Measurements from ENCODE around the gene SCAF8.
A peak's percentile ranks its signal among the peaks of the same experiment; 100 is the strongest.

SCAF8 gene

DNA sequence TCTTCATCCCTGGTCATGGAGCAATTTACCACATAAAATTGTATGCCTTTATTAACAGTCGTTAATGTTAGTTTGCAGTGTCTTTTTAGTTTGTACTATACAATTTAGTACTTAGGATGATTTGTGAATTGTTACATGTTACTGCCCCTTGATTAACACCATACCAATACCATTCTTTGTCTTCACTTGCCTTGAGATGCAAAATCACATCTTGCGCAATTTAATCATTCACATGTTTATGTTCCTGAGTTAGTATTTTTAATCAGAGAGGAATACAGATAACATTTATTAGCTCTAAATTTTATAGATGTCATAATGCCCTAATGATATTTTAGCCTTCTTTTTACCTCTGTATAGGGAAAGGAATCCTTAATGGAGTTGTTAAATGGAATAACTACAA lies 114.1 kb downstream of the SCAF8 start:
- DNase-seq = no peak

DNA sequence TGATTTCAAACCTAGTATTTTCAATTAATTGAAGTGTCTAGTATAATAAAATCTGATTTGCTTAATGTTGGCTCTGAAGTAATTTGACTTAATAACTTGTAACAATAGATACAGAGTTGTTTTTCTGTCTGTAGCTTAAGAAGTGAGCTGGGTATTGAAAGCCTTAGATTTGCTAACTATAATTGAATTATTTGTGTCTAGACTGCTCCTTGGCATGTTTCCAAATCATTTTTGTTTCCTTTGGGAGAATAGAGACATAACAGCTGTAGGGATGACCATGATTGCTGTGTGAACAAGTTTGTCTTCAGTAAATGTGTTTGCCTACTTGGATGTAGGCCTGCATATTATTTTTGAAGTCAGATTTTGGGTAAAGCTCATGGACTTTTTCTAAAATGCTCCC lies 115.4 kb downstream of the SCAF8 start:
- DNase-seq = peak; percentile 46

DNA sequence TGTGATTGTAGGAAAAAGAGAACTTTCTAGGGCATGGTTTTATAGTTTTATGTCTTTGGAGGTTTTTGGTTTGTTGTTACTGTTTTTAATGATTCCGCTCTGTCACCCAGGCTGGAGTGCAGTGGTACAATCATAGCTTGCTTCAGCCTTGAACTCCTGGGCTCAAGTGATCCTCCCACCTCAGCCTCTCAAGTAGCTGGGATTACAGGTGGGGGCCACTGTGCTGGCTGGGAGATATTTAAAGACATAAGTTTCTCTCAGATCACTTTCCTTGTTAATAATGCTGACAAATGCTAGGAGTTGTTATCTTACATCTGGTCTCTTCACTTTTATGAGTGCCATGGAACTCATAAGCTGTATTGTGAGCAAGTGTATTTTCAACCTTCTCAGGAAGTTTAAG lies 116.3 kb downstream of the SCAF8 start:
- no peak for DNase-seq

DNA sequence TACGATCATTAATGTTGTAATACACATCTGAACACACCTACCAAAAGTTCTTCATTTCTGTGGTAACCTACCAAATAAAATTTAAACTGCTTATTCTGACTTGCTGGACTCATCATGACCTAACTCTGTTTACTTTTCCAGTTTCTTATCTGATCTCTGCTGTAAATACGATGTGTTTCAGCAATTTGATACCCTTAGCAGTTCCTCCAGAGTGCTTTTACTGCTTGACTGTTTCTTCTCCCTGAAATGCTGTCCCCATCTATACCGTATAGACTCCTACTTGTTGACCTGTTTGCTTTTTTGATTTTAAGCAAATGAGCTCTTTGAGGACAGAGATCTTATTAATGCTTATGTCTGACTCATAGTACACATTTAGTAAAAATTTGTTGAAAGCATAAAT lies 119.5 kb downstream of the SCAF8 start:
- no peak for DNase-seq

DNA sequence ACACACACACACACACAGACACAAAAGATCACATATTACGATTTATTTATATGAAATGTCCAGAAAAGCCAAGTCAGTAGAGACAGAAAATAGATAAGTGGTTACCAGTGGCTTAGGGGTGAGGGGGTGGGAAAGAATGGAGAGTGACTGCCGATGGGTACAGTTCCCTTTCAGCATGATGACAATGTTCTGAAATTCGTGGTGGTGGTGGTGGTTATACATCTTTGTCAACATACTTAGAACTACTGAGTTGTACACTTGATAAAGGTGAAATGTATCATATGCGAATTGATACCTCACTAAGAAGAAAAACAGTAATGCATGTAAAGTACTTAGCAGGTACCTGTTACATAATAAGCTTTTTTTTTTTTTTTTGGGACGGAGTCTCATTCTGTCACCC lies 124.3 kb downstream of the SCAF8 start:
- DNase-seq = no peak

DNA sequence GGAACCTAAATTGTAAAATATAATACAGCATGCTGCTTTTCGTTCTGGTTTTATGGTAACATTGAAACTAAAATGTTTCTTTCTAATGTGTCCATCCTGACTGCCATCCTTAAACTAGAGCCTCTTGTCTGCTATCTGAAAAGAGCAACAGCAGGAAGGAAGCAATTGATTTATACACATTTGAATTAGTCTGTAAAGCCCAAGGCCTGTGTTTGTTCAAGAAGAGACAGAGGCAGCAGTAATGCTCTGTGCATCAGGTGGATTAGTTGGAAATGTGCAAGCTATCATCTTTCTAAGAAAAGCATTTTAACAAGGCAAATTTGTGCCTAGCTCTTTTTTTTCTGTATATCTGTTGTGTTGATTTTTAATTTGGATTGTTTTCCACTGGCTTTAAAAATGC lies 128.6 kb downstream of the SCAF8 start:
- DNase-seq = no peak

DNA sequence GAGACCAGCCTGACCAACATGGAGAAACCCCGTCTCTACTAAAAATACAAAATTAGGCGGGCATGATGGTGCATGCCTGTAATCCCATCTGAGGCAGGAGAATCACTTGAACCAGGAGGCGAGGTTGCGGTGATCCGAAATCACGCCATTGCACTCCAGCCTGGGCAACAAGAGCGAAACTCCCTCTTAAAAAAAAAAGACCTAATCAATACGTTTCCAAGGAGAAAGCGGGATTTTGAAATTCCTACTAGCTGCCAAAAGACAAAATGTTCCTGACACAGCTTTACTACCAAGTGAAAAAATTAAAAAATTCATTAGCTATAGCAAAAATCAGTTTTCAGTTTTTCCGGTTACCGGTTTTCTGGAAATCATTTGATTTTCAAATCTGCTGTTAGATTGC lies 129.3 kb downstream of the SCAF8 start:
- no peak for DNase-seq

DNA sequence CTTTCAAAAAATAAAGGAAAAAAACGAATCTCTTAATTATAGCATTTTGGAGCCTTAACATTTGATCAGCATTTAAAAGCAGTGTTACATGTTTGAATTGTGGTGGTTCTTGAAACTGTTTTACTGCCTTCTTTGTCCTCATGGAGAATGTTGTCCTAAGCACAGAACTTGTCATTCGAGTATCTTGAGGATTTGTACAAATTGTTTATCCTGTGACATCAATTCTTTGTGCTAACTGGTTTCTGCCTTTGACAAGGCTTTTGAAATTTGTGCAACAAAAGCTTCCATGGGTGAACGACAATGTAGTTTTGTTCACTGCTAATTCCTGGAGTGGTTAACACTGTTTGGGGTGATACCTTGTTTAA lies 130.8 kb downstream of the SCAF8 start:
- DNase-seq = no peak

DNA sequence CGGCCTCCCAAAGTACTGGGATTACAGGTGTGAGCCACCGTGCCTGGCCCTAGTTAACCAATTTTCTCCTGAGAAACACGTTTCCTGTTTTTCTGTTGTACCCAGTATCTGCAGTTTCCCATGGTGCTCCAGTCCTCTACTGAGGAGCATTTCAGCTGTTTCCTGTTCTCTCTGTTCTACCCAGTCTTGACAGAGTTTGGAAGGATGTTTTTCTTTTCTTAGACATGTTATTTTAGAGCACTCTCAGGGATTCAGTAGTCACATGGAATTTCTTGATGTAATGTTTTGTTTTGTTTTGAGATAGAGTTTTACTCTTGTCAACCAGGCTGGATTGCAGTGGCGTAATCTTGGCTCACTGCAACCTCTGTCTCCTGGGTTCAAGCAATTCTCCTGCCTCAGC lies 132.1 kb downstream of the SCAF8 start:
- no peak for DNase-seq

DNA sequence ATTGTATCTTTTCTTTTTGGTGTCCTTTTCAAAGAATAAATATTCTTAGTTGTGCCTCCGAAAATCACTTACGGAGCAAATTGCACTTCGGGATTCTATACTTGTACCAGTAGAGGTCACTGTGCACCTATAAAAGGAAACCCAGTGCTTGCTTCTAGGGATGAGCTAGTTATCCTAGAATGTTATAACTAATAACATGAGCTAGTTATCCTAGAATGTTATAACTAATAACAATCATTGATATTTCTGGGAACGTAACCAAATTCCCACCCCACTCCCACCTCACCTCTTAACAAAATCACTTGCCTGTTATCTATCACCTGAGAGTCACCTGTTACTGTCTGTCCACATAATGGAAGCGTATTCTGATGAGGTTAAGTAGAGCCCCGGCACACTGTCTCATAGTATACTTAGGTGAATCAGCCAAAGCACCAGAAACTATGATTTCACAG lies 135.0 kb downstream of the SCAF8 start:
- DNase-seq = peak; percentile 82

DNA sequence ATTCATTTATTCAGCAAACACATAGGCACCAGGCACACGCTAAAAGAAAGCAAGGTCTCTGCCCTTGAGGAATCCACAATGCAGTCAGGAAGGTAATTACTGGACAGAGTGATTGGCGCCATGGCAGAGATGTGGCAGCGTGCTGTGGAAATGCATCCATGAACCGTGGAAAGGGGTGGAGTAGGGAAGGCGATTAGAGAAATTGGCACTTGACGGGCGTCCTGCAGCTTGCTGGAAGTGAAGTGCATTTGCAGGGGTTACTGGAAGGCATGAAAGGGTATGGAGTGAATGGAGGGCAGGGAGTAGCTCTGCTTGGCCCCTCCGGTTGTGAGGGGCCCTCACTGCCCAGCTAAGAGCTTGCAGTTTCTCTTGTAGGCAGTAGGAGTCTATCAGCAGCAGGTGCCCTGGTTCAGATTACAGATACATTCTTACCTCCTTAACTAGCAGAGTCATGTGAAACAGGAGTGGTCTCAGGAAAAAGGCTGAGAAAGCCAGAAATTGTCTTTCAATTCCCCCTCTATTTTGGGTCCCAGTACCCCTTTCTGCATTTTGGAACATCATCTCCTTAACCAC lies 139.4 kb downstream of the SCAF8 start:
- DNase-seq = peak; percentile 39

DNA sequence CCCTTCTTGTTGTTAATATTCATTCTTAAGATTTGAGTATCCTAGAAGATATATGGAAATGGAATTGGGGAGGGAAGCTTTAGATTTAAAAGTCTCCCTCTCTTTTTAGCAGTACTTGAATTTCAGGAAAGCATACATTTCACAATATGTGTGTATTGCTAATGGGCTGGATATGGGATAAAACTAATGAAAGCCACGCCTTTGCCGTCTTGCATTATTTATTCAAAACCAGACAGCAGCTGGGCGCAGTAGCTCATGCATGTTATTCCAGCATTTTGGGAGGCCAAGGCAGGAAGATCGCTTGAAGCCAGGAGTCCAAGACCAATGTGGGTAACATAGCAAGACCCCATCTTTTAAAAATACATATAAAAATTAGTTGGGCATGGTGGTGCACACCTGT lies 140.3 kb downstream of the SCAF8 start:
- DNase-seq = no peak

DNA sequence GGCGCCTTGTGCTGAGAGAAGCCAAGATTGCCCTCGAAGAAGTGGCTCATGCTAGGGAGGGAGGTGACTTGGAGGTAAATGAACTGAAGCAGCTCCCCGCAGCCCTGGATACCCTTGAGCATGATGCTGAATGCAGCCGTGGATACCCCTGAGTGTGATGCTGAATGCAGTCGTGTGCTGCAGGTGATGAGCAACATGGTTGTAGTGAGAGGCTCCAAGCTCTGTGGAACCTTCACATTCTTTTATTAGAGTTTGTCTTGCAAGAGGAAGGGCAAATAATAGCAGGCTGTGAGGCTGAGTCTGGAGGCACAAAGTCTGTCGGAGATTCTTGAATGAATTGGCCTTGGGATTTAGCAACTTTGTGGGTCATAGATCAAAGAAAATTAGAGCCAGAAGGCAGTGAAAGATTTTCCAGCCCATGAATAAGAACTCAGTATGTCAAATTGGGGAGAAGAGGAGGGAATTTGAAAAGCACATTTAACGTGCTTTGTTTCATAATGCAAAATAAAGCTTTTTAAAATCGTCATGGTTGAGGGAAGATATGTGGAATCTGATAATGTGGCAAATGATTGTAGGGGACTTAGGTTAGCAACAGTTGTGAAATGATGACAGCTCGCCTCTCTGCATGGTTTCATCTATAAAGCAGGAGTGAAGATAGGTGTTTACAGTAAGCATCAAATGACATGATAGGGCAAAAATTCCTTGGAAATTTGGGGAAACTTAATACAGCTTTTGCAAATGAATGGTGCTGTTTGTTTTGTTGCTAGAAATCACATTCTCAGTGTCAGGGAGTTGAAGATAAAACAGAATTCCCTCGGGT lies 141.8 kb downstream of the SCAF8 start:
- peak; percentile 24 for DNase-seq

DNA sequence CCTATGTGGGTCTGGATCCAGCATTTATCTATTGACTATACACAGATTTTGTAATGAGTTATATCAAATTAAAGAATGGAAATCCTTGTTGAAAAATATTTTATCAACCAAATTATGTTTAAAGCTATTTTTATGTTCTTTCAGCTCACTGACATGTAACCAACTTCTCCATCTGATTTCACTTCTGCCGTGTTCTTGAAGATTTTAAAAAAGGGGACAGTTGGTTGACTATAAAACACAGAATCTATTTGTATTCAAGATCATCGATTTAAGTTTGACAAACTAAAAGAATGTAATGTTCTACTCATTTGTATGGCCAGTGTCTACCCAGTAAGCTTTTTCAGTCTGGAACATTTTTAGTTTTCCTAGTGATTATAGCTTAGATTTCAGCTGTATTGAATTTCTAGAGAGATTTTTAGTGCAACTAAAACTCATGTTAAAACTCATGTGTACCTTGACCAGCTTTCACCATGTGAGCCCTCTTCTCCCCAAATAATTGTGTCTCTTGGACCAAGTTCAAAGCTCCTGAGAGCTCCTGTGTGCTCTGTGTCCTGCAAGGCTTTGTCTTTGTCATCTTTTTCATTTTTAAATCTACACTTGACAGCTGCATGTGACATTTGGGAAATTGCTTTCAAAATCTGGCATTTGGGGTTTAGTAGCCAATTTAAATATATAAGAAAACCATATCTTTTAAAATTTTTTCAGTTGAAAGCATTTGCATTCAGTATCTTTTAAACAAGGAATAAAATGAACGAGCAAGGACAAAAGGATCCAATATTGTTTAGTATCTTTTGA lies 143.5 kb downstream of the SCAF8 start:
- no peak for DNase-seq

DNA sequence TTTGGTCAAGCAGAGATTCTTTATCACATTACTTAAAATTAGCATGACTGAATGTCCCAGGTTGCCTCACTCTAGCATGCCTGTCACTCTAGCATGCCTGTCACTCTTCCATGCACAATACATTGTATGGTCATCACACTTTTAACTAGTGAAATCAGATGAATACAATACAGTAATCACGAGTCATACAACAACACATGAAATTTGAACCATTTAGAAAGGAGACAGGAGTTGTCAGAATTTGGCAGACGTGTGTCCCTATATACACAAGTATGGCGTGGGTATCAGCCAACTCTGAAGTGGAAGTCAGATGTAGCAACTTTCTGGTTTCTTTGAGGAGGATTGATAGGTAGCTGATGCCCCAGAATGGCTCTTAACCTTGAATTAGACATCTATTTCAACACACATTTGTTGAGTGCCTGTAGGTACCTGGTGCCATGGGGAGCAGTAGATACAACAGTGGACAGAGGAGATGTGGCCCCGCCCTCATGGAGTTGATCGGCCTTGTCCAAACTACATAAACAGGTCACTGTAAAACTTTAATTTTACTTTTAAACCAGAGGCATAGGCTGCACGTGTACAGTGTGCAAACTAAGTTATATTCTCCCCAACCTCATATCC lies 145.8 kb downstream of the SCAF8 start:
- DNase-seq = no peak

DNA sequence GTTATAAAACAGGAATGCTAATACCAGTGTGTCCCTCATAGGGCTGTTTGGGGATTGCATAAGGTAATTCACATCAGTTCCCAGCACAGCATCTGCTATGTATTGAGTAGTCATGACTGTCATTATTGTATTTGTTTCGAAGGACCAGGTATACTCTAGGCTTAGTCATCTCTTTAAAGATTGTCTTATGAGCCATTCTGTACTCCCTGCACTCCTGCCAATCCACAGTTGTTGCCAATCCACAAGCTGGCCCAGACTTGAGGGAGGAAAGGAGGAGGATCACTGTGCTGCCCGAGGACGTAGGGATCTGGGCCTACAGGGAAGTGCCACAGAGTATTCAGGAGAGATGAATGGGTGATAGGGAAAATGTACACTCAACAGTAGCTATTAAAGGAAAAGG lies 148.9 kb downstream of the SCAF8 start:
- no peak for DNase-seq

Data from eye (tissue), 1 donor.